Kidney (tissue), 14 donors: Measurements from ENCODE around the gene JARID2. TPM values are rescaled to one million over a fixed set of nuclear protein-coding genes. Genes with fewer than 3 reads are reported as not detected.

Experiments
- DNase-seq, 5 donors: peaks; one replicate each; pipeline ENCODE4 v3.0.0-alpha.2; 2013 to 2020
- FAIRE-seq: peaks from 2 replicates; lab custom pipeline; 2012; peaks lifted over from hg19 to GRCh38; lab: Jason Lieb, UNC
- H3K27ac ChIP-seq, 2 donors: one replicate each; pipeline ENCODE4 v1.7.0; 2013; ENCODE audit warnings: low read depth in 2 of 2, low read length in 2 of 2, inconsistent platforms in 1 of 2
- H3K27me3 ChIP-seq: one replicate; pipeline ENCODE4 v1.7.1; 2013; ENCODE audit warnings: low read length, inconsistent platforms; ENCODE audit not compliant: control insufficient read depth, insufficient read depth
- H3K36me3 ChIP-seq, 3 donors: one replicate each; pipeline versions ENCODE4 v1.7.0 to v1.7.1; 2013; ENCODE audit warnings: low read length in 3 of 3, control low read depth in 1 of 3, inconsistent platforms in 1 of 3; ENCODE audit not compliant: insufficient read depth in 3 of 3, control insufficient read depth in 2 of 3
- H3K4me1 ChIP-seq, 3 donors: one replicate each; pipeline versions ENCODE4 v1.7.0 to v1.7.1; 2013; ENCODE audit warnings: low read length in 3 of 3, inconsistent platforms in 1 of 3, low read depth in 1 of 3; ENCODE audit not compliant: control insufficient read depth in 2 of 3, insufficient read depth in 2 of 3
- H3K4me3 ChIP-seq, 3 donors: one replicate each; pipeline versions ENCODE4 v1.7.0 to v1.8.1; 2013; ENCODE audit warnings: low read length in 3 of 3, control low read depth in 1 of 3, inconsistent platforms in 1 of 3
- H3K9ac ChIP-seq, 3 donors: one replicate each; pipeline versions ENCODE4 v1.7.0 to v1.7.1; 2013; ENCODE audit warnings: low read length in 3 of 3, control low read depth in 1 of 3, inconsistent platforms in 1 of 3
- H3K9me3 ChIP-seq, 3 donors: one replicate each; pipeline versions ENCODE4 v1.7.0 to v1.7.1; 2013; ENCODE audit warnings: low read length in 3 of 3, control low read depth in 1 of 3, inconsistent platforms in 1 of 3; ENCODE audit not compliant: control insufficient read depth in 2 of 3, insufficient read depth in 1 of 3
- CTCF ChIP-seq: IDR thresholded peaks from 3 replicates; pipeline ENCODE4 v1.5.1; 2012; ENCODE audit warnings: mild to moderate bottlenecking, moderate library complexity, borderline replicate concordance; ENCODE audit not compliant: insufficient read depth; ENCODE audit errors: extremely low read depth
- intact Hi-C: fragments of 100-400 bp; cut with DNase I; formaldehyde crosslinking; loops from one replicate; pipeline ENCODE4 v1.11.1; 2022
- polyA plus RNA-seq: library from polyadenylated mRNA; stranded (reverse); fragments of 350-450 nt; fragmentation: Illumina TruSeq; extraction: RNeasy Lipid Tissue Mini Kit (QIAGEN cat#74804); gene quantifications from one replicate; pipeline ENCODE4 v1.2.3, GENCODE V29; 2014; ENCODE audit warnings: low read depth, low replicate concordance; ENCODE audit not compliant: insufficient read depth
- total RNA-seq: library from RNA; stranded (reverse); fragmentation: NEBNext Ultra II Directional; extraction: Animal tissue kit (Norgen Biotek cat#: 25700); gene quantifications from one replicate; pipeline ENCODE4 v1.2.1, GENCODE V29; 2021
- donor health status: control.
- donor health status: control.
- donor health status: control.
- donor health status: control.
- donor health status: control.
- donor health status: DM: yes; HTN: yes; CAD: no.
- donor health status: Normal renal cell carcinoma (clear cell type).

JARID2 gene
- total and polyA plus RNA-seq, 2 donors from 2014 or later: 1.8 to 12.3 TPM

DNA sequence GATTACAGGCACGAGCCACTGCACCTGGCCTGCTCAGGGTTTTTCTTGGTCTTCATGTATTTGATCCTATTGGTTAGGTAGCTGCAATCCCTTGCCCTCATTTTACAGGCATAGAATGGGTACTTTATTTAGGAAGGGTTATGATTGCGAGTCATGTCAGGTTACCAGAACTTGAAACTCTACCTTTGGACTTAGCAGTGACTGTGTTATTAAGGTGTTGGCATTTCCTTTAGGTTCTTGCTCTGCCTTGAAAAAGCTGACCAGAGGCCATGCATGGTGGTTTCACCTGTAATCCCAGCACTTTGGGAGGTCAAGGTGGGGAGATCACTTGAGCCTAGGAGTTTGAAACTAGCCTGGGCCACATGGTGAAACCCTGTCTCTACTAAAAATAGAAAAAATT, 24.5 kb downstream of the JARID2 start:
- H3K36me3 ChIP-seq: no peaks in the 10 kb centered on the region
- H3K27ac ChIP-seq: no peak overlapping the region
- no peaks in the 10 kb centered on the region for H3K9me3 ChIP-seq
- DNase-seq (no peak), FAIRE-seq (no peak)
- H3K4me3 ChIP-seq: no peak overlapping the region
- no peak for TF ChIP-seq CTCF
- H3K4me1 ChIP-seq: peaks cover 18 to 39% (median 28%) of the 10 kb centered on the region in 3 donors
- no peaks in the 10 kb centered on the region for H3K27me3 ChIP-seq
- H3K9ac ChIP-seq: no peak overlapping the region
- intact Hi-C loops: no loop called here

DNA sequence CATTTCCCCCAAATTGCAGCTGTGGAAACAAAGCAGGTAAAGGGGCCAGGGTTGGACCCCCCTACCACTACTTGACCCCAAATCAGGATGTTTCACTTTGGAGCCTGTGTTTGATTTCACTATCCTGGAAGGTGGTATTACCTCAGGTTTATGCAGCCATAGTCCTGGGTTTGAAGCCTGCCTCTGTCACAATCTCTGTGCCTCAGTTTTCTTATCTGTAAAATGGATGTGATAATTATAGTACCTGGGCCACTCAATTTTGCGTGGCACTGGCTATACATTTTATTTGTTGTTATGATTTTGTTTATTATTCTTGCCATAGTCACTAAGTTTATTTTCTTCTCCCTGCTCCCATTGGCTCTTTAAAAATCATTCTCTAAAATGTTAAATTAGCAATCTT, 26.7 kb downstream of the JARID2 start:
- no peaks in the 10 kb centered on the region for H3K27me3 ChIP-seq
- no peak for DNase-seq
- FAIRE-seq: no peak
- no peak overlapping the region for H3K4me3 ChIP-seq
- H3K9ac ChIP-seq: no peak overlapping the region
- no peak overlapping the region for H3K27ac ChIP-seq
- H3K4me1 ChIP-seq: peaks cover 6 to 36% (median 23%) of the 10 kb centered on the region in 3 donors
- TF ChIP-seq CTCF: no peak
- no peaks in the 10 kb centered on the region for H3K9me3 ChIP-seq
- H3K36me3 ChIP-seq: no peaks in the 10 kb centered on the region
- intact Hi-C loops: no loop called here

DNA sequence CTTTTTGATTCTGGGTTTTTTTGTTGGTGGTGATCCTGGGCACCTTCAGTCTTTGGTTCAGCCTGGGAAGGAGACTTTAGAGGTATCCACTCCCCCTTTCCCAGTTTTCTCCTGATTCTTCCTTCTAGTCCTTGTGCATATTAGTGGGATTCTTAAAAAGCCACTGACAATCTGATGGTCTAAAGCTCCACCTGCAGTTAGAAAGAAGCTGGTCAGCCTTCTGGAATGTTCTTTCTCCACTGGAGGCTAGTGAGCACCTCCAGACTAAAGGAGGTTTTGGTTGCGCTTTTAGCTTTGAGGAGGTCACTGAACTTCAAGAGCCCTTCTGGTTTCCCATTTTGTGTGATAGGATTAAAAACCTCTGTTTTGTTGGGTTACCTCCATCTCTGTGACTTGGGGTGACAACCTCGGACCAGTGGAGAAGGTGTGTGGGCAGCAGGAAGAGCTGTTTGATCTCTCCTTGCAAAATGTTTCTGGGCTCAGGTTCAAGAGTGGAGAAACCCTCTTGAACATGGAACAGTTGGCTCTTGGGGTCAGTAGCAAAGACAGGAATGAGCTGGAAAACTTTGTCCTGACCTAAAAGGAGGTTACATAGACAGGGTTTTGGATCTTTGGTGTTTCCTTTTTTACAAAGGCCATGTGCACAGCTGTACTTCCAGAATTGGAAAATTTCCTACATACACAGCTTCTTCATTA, 29.0 kb downstream of the JARID2 start:
- Histone ChIP-seq H3K4me1 (peaks cover 7 to 27% (median 13%) of the 10 kb centered on the region in 3 donors), H3K9ac (no peak overlapping the region), H3K27ac (no peak overlapping the region), H3K36me3 (no peaks in the 10 kb centered on the region), H3K27me3 (no peaks in the 10 kb centered on the region), H3K4me3 (no peak overlapping the region), H3K9me3 (no peaks in the 10 kb centered on the region)
- DNase-seq (no peak), FAIRE-seq (no peak)
- TF ChIP-seq CTCF: no peak
- intact Hi-C loops: no loop called here
